ENCODE results near the gene BLOC1S4. TPM values are rescaled to one million over a fixed set of nuclear protein-coding genes. Genes with fewer than 3 reads are reported as not detected.
A peak's percentile ranks its signal among the peaks of the same experiment; 100 is the strongest.

The BLOC1S4 gene
- total RNA-seq, 1 experiment from 2014 or later: 14.0 TPM

GRCh38 chr4:6731318-6731675 is 15.3 kb downstream of the BLOC1S4 start:
- BruUV-seq (replicated peaks): no TSS peak
- TF ChIP-seq EZH2 (IDR thresholded peaks at IDR 0.05; ENCODE audit: low read length, unreplicated experiment): no peak
- TF ChIP-seq EZH2phosphoT487 (IDR thresholded peaks at IDR 0.05; ENCODE audit: borderline replicate concordance, low read length): no peak
- no peaks in the 10 kb centered on the region for H3K9me3 ChIP-seq (ENCODE audit: low read length)
- H3K27me3 ChIP-seq (ENCODE audit: low read length): no peaks in the 10 kb centered on the region
- DNase-seq (no peak), ATAC-seq (no peak)
- H3K79me2 ChIP-seq (ENCODE audit: low read length): no peaks in the 10 kb centered on the region
- no peaks in the 10 kb centered on the region for H3K36me3 ChIP-seq (ENCODE audit: low read depth, low read length)
- intact Hi-C loops (cut with micrococcal nuclease): no loop called here
- H3F3A ChIP-seq (ENCODE audit: low read length, unreplicated experiment): no peaks in the 10 kb centered on the region
- H3K27ac ChIP-seq (ENCODE audit: low read length): no peak overlapping the region
- no peaks in the 10 kb centered on the region for H4K20me1 ChIP-seq (ENCODE audit: low read length)
- CTCF ChIA-PET: no interaction called here
- H2AFZ ChIP-seq (ENCODE audit: low read length): no peak overlapping the region
- no peak overlapping the region for H3K4me2 ChIP-seq (ENCODE audit: low read length)
- POLR2A ChIA-PET (ENCODE audit: unreplicated experiment): no interaction called here
- H3K9me2 ChIP-seq (replicated peaks; ENCODE audit: low read length): no peaks in the 10 kb centered on the region
- no peak overlapping the region for H3K4me3 ChIP-seq (ENCODE audit: low read length)
- no peak overlapping the region for H3K9ac ChIP-seq (ENCODE audit: low read length)
- H3K4me1 ChIP-seq (ENCODE audit: insufficient read depth, low read length): peaks cover 10% of the 10 kb centered on the region

GRCh38 chr4:6731780-6732179 is 15.8 kb downstream of the BLOC1S4 start:
- H3K4me1 ChIP-seq (ENCODE audit: insufficient read depth, low read length): peaks cover 10% of the 10 kb centered on the region
- H3K4me3 ChIP-seq (ENCODE audit: low read length): no peak overlapping the region
- H3K79me2 ChIP-seq (ENCODE audit: low read length): no peaks in the 10 kb centered on the region
- no peaks in the 10 kb centered on the region for H3K9me3 ChIP-seq (ENCODE audit: low read length)
- no peaks in the 10 kb centered on the region for H3F3A ChIP-seq (ENCODE audit: low read length, unreplicated experiment)
- ATAC-seq (no peak), DNase-seq (no peak)
- intact Hi-C loops (cut with micrococcal nuclease): no loop called here
- H2AFZ ChIP-seq (ENCODE audit: low read length): no peak overlapping the region
- no peaks in the 10 kb centered on the region for H4K20me1 ChIP-seq (ENCODE audit: low read length)
- H3K9me2 ChIP-seq (replicated peaks; ENCODE audit: low read length): no peaks in the 10 kb centered on the region
- ChIA-PET POLR2A (ENCODE audit: unreplicated experiment) (no interaction called here), CTCF (no interaction called here)
- TF ChIP-seq CTCF (conservative IDR thresholded peaks at IDR 0.05; ENCODE audit: low read depth, low read length) (no peak), EZH2 (IDR thresholded peaks at IDR 0.05; ENCODE audit: low read length, unreplicated experiment) (no peak), EZH2phosphoT487 (IDR thresholded peaks at IDR 0.05; ENCODE audit: borderline replicate concordance, low read length) (no peak)
- peak overlapping the region; percentile 88; the same call in 1 of the 2 replicates for H3K27ac ChIP-seq (ENCODE audit: low read length)
- no peaks in the 10 kb centered on the region for H3K36me3 ChIP-seq (ENCODE audit: low read depth, low read length)
- H3K4me2 ChIP-seq (ENCODE audit: low read length): no peak overlapping the region
- H3K9ac ChIP-seq (ENCODE audit: low read length): no peak overlapping the region
- H3K27me3 ChIP-seq (ENCODE audit: low read length): no peaks in the 10 kb centered on the region
- no TSS peak for BruUV-seq (replicated peaks)

GRCh38 chr4:6732441-6733357 is 16.7 kb downstream of the BLOC1S4 start:
- intact Hi-C loops (cut with micrococcal nuclease): no loop called here
- H3K27me3 ChIP-seq (ENCODE audit: low read length): no peaks in the 10 kb centered on the region
- H3K27ac ChIP-seq (ENCODE audit: low read length): peak overlapping the region; percentile 88
- DNase-seq (peak; percentile 74), ATAC-seq (peak; percentile 95)
- peaks cover 10% of the 10 kb centered on the region for H3K4me1 ChIP-seq (ENCODE audit: insufficient read depth, low read length)
- no peaks in the 10 kb centered on the region for H3K36me3 ChIP-seq (ENCODE audit: low read depth, low read length)
- H3K4me3 ChIP-seq (ENCODE audit: low read length): no peak overlapping the region
- TSS peak; percentile 46 for BruUV-seq (replicated peaks)
- H3K9ac ChIP-seq (ENCODE audit: low read length): peak overlapping the region; percentile 82
- no peak for TF ChIP-seq EZH2 (IDR thresholded peaks at IDR 0.05; ENCODE audit: low read length, unreplicated experiment)
- TF ChIP-seq EZH2phosphoT487 (IDR thresholded peaks at IDR 0.05; ENCODE audit: borderline replicate concordance, low read length): no peak
- TF ChIP-seq CTCF (conservative IDR thresholded peaks at IDR 0.05; ENCODE audit: low read depth, low read length): no peak
- no peaks in the 10 kb centered on the region for H4K20me1 ChIP-seq (ENCODE audit: low read length)
- CTCF ChIA-PET: no interaction called here
- H3K4me2 ChIP-seq (ENCODE audit: low read length): peak overlapping the region; percentile 33
- H3K9me3 ChIP-seq (ENCODE audit: low read length): no peaks in the 10 kb centered on the region
- peak overlapping the region; percentile 63 for H2AFZ ChIP-seq (ENCODE audit: low read length)
- H3K9me2 ChIP-seq (replicated peaks; ENCODE audit: low read length): no peaks in the 10 kb centered on the region
- POLR2A ChIA-PET (ENCODE audit: unreplicated experiment): no interaction called here
- H3K79me2 ChIP-seq (ENCODE audit: low read length): no peaks in the 10 kb centered on the region
- no peaks in the 10 kb centered on the region for H3F3A ChIP-seq (ENCODE audit: low read length, unreplicated experiment)
